ENCODE measurements around the gene ZNF253.

GRCh38 chr19:19821366-19821951 lies 44.2 kb upstream of the ZNF253 start, which contains the start of gene ZNF506:
- TF ChIP-seq CTCF (IDR thresholded peaks at IDR 0.05) (no peak), POLR2A (IDR thresholded peaks at IDR 0.05) (peak; percentile 79 to 86)
